ENCODE data around the gene P4HA1.

- no peak for TF ChIP-seq POLR2AphosphoS5 (IDR thresholded peaks at IDR 0.05; ENCODE audit: low read depth, low read length)
- TF ChIP-seq POLR2A (IDR thresholded peaks at IDR 0.05; ENCODE audit: low read depth, low read length): no peak
Observed at GRCh38 chr10:73018632-73019031, 78.0 kb downstream of the P4HA1 start.
